Ishikawa (cell line): Measurements from ENCODE around the gene CTNNA3.

Source experiments
- EGR1 ChIP-seq: IDR thresholded peaks from 2 replicates; pipeline ENCODE4 v1.6.1; 2012
- RAD21 ChIP-seq: IDR thresholded peaks from 2 replicates; pipeline ENCODE4 v1.6.1; 2012; ENCODE audit warnings: low read depth
- TAF1 ChIP-seq: IDR thresholded peaks from 2 replicates; pipeline ENCODE4 v1.6.1; 2012; ENCODE audit warnings: low read depth, mild to moderate bottlenecking
- TF ChIP-seq, protein P1 (sequence below): IDR thresholded peaks from 2 replicates; pipeline ENCODE4 v1.6.1; 2012; ENCODE audit warnings: low read depth, mild to moderate bottlenecking
- TF ChIP-seq, protein P2 (sequence below): IDR thresholded peaks from 2 replicates; pipeline ENCODE4 v1.6.1; 2012

DNA sequence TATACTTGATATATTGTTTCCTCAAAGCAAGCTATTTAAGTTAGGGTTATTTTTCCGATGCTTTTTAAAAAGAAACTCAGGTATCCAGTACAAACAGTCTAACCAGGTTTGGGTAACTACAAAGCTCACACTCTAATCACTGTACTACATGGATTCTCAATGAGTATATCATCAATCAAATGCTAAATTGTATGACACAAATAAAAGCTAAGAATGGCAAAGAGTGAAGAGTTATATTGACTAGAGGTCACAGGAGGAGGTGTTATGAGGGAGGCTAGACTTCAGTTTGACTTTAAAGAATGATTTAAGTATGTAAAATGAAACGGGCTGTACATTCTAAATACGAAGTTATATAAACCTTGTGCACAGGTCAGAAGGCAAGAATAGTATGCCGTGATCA is 178.0 kb downstream of the CTNNA3 start:
- TF ChIP-seq TAF1 (no peak), EGR1 (no peak), RAD21 (no peak)
- TF ChIP-seq, protein P1, sequence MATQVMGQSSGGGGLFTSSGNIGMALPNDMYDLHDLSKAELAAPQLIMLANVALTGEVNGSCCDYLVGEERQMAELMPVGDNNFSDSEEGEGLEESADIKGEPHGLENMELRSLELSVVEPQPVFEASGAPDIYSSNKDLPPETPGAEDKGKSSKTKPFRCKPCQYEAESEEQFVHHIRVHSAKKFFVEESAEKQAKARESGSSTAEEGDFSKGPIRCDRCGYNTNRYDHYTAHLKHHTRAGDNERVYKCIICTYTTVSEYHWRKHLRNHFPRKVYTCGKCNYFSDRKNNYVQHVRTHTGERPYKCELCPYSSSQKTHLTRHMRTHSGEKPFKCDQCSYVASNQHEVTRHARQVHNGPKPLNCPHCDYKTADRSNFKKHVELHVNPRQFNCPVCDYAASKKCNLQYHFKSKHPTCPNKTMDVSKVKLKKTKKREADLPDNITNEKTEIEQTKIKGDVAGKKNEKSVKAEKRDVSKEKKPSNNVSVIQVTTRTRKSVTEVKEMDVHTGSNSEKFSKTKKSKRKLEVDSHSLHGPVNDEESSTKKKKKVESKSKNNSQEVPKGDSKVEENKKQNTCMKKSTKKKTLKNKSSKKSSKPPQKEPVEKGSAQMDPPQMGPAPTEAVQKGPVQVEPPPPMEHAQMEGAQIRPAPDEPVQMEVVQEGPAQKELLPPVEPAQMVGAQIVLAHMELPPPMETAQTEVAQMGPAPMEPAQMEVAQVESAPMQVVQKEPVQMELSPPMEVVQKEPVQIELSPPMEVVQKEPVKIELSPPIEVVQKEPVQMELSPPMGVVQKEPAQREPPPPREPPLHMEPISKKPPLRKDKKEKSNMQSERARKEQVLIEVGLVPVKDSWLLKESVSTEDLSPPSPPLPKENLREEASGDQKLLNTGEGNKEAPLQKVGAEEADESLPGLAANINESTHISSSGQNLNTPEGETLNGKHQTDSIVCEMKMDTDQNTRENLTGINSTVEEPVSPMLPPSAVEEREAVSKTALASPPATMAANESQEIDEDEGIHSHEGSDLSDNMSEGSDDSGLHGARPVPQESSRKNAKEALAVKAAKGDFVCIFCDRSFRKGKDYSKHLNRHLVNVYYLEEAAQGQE: no peak
- TF ChIP-seq, protein P2, sequence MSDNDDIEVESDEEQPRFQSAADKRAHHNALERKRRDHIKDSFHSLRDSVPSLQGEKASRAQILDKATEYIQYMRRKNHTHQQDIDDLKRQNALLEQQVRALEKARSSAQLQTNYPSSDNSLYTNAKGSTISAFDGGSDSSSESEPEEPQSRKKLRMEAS: no peak
